Measurements from ENCODE around the gene IMMP2L.
"Not testable (repeated sequence)": the region's sequence is repeated elsewhere in the genome, so short reads cannot be mapped to it uniquely, and the experiment has no call there.

Gene IMMP2L

DNA sequence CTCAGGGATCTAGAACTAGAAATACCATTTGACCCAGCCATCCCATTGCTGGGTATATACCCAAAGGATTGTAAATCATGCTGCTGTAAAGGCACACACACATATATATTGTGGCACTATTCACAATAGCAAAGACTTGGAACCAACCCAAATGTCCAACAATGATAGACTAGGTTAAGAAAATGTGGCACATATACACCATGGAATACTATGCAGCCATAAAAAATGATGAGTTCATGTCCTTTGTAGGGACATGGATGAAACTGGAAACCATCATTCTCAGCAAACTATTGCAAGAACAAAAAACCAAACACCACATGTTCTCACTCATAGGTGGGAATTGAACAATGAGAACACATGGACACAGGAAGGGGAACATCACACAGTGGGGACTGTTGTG, 56.9 kb downstream of the IMMP2L start:
- not testable (repeated sequence) for DNase-seq (ENCODE audit: low spot score)

DNA sequence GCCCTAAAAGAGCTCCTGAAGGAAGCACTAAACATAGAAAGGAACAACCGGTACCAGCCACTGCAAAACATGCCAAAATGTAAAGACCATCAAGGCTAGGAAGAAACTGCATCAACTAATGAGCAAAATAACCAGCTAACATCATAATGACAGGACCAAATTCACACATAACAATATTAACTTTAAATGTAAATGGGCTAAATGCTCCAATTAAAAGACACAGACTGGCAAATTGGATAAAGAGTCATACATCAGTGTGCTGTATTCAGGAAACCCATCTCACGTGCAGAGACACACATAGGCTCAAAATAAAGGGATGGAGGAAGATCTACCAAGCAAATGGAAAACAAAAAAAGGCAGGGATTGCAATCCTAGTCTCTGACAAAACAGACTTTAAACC, 60.5 kb downstream of the IMMP2L start:
- DNase-seq (ENCODE audit: low spot score): not testable (repeated sequence)

DNA sequence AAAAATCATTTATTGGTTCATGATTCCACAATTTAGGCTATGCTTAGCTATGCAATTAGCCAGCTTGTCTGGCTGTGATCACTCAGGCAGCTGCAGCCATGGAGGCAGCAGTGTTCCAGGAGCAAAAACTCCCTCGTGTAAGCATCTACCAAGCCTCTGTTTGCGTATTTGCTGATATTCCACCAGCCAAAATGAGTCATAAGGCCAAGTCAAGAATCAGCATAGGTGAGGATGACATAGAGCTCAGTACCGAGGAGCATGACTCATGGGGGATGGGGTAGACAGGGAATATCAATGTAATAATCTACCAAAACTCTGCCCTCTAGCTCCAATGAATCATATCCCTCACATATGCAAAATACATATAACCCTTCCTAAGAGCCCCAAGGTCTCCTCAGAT, 63.3 kb downstream of the IMMP2L start:
- no peak for DNase-seq (ENCODE audit: low spot score)

DNA sequence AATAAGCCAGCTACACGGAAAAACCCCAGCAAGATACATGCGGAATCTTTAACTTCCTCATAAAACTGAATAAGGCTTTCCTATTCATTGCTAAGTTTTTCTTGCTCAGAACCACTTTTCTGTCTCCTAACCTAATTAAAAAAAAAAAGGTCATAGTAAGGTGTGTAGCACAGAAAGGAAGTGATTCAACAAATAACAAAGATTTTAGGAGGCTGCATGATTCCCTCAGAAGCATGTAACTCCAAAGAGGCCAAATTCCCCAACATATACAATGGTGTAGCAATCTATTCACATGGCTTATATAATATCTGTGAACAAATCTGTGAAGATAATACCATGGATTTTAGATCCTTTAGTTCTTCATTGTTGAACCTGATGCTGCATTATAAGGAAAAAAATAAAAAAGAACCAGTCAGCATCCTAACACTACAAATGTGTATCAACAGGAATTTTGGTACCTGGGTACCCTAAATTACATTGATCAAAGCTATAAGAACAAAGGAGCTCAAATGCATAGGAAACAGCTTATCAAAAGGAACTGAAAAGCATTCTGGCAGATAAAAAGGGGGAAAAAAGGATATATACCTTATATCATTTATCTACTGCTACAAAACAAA, 63.8 kb downstream of the IMMP2L start:
- DNase-seq (ENCODE audit: low spot score): no peak

DNA sequence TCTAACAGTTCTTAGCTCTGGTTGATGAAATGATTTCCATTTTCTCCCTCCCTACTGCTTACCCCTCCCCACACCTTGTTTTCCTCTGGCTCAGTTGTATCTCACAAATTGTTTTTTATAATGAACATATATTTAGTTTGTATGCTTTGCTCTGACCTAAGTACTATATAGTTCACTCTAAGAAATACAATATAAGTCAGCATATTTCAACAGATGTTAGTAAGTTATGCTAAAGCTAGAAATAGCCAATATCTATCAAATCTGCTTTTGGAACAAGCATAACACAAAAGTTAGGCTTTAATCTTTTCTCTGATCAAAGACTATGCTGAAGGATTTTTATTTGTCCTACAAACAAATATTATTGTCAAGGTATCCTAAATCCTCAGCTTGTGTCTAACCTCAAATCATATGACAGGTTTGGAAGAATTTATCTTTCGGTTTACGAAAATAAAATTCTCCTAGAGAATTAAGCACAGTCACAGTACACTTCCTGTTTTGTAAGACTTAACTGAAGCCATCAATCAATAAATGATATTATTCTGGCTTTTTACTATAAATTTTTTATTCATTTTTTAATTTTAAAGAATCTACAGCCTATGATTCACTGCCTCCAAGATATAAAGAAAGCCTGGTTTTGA, 67.0 kb downstream of the IMMP2L start:
- DNase-seq (ENCODE audit: low spot score): no peak

DNA sequence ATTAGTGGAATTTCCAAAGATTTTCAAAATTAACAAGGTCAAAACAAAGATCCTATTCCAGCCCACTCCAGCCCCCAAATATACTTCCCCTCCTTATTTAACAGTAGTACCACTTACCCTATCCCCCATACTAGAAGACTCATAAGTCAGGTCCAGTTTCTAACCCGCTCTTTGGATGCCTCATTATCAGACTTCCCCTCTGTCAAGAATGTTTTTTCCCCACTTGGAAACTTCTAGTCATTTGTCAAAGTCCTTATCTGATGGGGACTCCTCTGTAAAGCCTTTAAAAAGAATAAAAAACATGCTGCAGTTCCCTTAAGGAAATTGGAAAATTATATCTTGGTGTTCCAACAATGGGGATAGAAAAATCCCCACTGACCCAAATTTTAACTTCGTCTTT, 70.1 kb downstream of the IMMP2L start:
- DNase-seq (ENCODE audit: low spot score): no peak

DNA sequence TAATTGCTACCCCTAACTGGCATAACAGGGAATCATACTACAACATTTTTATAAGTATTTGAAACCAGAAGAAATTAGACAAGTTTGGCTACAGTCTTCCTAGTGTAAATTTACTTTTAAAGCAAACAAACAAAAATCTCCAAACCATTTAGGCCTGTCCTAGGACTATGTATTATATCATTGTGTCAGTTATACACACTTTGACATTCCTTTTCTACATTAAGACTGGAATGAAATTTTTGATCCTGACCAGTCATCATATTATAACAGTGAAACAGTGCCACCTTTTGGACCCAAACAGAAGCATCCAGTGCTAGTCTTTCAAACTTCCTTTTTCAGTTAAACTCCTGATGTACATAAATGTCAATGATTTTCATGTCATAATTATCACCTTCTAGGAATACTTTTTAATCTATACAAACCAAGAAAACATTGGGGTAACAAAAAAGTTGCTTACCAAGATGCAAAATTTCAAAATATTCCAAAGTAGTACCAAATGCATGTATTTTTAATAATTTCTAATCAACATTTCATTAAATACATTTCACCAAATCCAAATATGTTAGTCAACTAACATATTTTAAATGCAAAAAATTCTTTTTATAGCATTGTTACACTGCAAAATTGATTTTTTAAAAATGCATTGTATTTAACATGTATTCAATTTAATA, 75.7 kb downstream of the IMMP2L start:
- DNase-seq (ENCODE audit: low spot score): peak; percentile 12

DNA sequence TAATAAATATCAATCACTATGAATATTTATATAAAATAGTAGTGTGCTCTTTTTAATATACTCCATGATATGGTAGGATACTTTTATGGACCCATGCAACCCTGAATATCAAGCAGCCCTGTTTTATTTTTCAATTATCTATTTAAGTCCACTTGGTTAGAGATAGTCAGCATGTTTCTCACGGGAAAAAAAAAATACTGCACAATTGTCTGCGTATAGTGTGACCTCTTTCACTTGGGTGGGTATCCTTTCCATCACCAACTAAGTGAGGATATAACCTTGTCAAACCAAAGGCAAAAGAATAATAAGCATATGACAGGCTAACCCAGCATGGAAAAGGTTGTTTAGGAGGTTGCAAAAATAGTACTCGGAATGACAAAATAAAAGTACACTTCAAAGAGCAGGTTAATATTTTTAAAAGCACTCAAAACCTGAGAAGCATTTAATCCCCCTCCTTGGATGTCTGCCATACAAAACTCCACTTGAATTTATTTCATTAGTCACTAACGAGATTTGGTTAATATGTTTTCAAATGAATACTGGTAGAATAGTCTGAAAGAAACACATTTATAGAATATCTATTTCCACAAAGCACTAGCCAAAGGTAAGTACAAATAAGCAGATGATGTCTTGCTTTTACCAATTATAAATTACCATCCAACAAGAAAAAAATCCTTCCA, 76.5 kb downstream of the IMMP2L start:
- no peak for DNase-seq (ENCODE audit: low spot score)

DNA sequence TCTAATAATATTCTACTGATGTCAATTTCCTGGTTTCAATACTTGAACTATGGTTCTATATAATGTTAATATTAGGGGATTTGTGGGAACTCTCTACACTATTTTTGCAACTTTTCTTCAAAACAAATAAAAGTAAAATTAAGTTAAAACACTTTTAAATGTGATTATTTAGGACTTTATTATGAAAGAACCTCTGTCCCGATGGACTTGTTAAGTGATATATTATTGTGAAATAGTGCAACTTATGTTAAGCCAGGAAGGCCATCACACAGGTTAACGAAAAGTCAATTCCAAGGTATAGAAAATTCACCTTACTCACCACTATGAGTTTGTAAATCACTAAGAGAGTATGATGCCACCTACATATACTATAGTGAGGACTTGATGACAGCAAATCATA, 79.2 kb downstream of the IMMP2L start:
- DNase-seq (ENCODE audit: low spot score): no peak

DNA sequence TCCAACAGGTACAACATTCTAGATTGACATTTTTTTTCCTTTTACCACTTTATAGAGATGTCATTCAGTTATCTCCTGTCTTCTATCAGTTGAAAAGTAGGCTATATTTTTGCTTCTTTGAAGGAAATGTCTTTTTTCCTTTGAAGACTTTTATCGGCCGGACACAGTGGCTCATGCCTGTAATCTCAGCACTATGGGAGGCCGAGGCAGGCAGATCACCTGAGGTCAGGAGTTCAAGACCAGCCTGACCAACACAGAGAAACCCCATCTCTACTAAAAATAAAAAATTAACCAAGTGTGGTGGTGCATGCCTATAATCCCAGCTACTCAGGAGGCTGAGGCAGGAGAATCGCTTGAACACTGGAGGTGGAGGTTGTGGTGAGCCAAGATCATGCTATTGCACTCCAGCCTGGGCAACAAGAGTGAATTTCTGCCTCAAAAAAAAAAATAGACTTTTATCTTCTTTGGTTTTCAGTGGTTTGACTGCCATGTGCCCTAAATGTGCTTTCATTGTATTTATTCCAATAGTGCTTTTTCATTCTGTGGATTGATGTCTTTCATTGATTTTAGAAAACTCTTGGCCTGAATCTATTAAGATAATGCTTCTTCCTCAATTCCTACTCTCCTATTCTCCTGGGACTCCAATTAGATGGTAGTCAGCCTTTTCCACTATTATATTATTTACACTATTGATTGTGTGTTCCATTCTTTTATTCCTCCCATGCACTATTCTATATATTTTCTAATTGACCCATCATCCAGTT, 84.6 kb downstream of the IMMP2L start:
- DNase-seq (ENCODE audit: low spot score): no peak

DNA sequence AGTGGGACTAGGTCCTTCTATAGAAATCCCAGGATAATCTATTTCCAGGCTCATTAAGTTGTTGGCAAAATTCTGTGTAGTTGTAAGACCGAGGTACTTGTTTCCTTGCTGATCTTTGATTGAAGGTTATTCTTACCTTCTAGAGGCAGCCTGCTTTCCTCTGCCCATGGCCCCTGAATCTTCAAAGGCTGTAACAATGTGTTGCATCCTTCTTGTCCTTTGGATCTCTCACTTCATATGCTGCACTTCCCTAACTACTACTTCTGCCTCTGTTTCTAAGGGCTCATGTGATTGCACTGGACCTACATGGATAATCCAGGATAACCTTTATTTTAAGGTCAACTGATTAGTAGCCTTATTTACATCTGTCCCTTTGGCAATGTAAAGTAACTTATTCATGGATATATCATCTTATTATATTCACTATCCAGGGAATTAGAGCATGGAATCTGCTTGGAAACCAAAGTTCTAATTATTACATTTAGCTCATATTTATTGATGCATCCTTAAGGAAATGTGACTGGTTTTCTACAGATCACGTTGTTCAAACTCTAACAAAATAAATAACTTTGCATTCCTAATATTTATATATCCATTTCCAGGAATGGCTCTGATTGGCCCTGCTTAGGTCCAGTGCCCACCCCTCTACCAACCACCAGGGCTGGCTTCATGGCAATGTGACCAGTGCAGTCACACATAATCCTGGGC, 85.6 kb downstream of the IMMP2L start:
- DNase-seq (ENCODE audit: low spot score): no peak

DNA sequence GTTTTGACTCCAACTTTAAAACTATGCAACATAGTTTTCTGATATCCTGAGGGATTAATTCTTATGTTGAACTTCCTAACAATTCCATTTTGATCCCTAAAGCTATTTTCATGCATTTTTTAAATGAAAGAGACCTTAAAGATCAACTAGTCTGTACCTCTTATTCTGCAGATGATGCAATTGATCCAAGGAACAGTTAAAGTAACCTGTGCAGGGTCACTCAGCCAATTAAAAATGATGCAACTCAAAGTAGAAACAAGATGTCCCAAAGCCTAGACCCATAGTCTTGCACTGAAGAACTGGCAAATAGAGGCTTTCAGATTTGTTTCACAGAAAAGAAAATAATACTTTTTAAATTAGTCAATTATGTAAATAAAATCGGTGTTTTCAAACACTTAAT, 86.3 kb downstream of the IMMP2L start:
- no peak for DNase-seq (ENCODE audit: low spot score)

DNA sequence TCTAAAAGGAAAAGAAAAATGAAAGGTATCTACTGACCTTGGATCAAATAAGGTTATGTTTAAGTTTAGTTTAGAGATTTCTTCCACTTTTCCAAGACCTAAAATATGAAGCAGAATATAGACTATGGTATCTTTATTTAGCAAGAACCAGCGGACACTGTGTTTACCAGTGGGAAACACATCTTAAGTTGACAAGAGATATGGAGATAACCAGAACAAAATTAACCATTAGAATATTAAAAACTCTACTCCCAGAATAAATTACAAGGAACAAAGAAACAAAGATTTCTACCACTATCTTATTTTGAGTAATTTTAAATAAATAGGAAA, 86.9 kb downstream of the IMMP2L start:
- DNase-seq (ENCODE audit: low spot score): no peak

DNA sequence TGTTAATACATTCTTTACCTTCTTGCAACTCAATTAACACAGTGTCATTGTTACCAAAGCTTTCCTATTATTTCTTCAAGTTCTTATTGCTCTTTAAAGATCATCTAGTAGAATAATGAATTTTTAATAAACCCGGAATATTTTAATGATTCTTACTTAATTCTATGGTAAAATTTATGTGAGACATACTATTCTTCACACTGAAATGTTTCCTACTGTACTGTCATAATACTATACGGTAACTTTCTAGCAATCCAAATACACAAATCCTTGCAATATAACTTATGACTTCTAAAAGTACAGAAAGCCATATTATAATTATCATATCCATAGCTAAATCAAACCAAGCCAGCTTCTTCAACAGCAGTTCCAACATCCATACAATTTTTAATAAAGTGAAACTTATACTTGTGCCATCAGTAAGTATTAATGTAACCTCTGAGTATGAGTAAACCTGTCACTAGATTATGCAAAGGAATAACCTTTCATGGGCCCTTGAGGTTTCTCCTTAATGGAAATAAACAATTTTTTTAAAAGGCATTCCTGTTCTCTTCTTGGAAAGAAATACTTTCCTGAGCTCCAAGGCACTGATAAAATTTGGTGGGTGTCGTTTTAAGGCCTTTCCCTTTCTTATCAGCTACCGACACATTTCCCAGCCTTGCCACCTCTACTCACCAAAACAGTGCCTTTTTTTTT, 87.4 kb downstream of the IMMP2L start:
- no peak for DNase-seq (ENCODE audit: low spot score)

DNA sequence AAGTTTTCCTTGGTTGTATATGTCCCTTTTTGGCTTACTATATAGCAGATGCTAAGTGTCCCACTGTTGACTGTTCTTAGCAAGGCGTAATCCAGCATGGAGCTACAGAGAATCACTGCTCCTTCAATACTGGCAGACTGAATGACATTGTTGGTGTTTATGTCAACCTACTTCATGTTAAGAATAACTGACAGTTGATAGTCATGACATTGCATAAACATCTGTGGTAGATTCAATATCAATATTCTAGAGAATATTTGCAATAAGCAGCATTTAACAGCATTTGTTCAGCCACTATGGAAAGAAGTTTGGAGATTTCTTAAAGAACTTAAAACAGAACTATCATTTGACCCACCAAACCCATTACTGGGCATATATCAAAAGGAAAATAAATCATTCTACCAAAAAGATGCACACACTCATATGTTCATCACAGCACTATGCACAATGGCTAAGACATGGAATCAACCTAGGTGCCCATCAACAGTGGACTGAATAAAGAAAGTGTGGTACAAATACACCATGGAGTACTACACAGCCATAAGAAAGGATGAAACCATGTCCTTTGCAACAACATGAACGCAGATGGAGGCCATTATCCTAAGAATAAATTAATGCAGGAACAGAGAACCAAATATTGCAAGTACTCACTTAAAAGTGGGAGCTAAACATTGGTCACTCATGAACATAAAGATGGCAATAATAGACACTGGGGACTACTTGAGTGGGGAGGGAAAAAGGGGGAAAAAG, 88.7 kb downstream of the IMMP2L start:
- DNase-seq (ENCODE audit: low spot score): no peak

DNA sequence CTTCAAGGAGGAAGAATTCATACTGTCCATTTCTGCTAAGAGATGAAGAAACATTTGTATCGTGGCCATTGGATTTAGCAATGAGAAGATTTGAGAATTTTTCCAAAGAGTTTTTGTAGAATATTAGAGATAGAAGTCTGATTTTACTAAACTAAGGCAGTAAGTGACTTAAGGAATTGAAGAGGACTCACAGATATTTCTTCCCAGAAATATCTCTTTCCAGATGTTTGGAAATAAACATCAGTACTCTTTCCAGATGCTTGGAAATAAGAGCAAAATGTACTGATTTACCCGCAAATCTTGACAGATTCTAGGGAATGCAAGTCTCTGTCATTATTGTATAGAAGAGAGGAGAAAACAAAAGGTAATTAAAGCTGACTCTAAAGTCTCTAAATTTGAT, 91.3 kb downstream of the IMMP2L start:
- DNase-seq (ENCODE audit: low spot score): no peak

DNA sequence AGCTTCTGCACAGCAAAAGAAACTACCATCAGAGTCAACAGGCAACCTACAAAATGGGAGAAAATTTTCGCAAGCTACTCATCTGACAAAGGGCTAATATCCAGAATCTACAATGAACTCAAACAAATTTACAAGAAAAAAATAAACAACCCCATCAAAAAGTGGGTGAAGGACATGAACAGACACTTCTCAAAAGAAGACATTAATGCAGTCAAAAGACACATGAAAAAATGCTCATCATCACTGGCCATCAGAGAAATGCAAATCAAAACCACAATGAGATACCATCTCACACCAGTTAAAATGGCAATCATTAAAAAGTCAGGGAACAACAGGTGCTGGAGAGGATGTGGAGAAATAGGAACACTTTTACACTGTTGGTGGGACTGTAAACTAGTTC, 92.4 kb downstream of the IMMP2L start:
- not testable (repeated sequence) for DNase-seq (ENCODE audit: low spot score)

DNA sequence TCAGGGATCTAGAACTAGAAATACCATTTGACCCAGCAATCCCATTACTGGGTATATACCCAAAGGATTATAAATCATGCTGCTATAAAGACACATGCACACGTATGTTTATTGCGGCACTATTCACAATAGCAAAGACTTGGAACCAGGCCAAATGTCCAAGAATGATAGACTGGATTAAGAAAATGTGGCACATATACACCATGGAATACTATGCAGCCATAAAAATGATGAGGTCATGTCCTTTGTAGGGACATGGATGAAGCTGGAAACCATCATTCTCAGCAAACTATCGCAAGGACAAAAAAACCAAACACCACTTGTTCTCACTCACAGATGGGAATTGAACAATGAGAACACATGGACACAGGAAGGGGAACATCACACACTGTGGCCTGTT, 96.5 kb downstream of the IMMP2L start:
- not testable (repeated sequence) for DNase-seq (ENCODE audit: low spot score)

DNA sequence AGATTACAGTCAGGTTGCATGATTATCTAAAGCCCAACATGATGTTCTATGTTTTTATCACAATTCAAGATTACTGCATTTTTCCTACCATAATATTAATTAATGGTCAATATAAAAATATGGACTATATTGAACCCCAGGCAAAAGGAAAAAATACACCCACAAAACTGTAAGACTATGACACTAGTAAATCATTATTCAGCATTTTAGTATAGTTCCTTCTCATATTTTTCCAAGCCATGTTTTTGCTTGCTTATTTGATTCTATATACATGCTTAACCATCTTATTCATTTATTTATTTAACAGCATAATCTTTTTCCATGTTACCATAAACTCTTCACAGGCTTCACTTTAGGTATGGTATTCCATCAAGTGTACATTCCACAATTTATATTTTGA, 101.6 kb downstream of the IMMP2L start:
- DNase-seq (ENCODE audit: low spot score): no peak

DNA sequence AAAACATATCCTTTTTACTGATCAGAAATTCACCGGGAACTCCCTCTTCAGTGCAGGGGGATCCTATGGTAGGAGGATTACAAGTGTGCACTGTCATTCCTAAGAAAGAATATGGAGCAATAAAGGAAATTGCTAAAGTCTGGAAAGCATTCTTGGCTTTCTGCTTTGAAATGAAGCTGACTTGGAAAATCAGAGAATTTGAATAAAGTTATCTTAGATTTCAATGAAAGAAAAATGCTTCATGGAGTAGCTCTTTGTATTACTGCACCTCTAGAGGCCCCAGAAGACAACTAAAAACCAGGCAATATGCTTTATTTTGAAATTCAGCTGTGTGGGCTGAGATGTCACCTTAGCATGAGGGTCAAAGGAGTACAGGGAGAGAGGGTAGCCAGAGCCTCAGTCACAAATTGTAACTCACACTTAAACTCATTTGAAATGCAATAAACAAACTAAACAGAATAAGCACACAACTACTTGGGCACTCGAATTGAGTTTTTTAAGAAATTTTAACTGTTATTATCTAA, 102.5 kb downstream of the IMMP2L start:
- DNase-seq (ENCODE audit: low spot score): no peak

Measured in CD4-positive, alpha-beta T cell treated with Interleukin-15 for 4 hours (primary cell).